Prostate gland (tissue), 2 donors: ENCODE results near the gene KCNK7. TPM values are rescaled to one million over a fixed set of nuclear protein-coding genes. Genes with fewer than 3 reads are reported as not detected.
A peak's percentile ranks its signal among the peaks of the same experiment; 100 is the strongest.

Experiments
- DNase-seq: peaks from one replicate; pipeline ENCODE4 v3.0.0-alpha.2; 2019; ENCODE audit warnings: low spot score
- H3K27ac ChIP-seq, 2 donors: fragments of 200-600 bp; sonication (generic); 2 replicates each; pipeline ENCODE4 v1.5.1; 2017 to 2019
- H3K27me3 ChIP-seq: fragments of 200-600 bp; sonication (generic); replicated peaks from 2 replicates; pipeline ENCODE4 v1.5.1; 2019; ENCODE audit not compliant: insufficient read depth
- H3K36me3 ChIP-seq, 2 donors: fragments of 200-600 bp; sonication (generic); 1 replicate in 1 of 2; 2 replicates in 1 of 2; pipeline versions ENCODE4 v1.5.1 to v1.8.1; 2017 to 2019
- H3K4me1 ChIP-seq: fragments of 200-600 bp; sonication (generic); replicated peaks from 2 replicates; pipeline ENCODE4 v1.5.1; 2019
- H3K4me3 ChIP-seq, 2 donors: fragments of 200-600 bp; sonication (generic); 2 replicates each; pipeline ENCODE4 v1.5.1; 2017 to 2019
- H3K9me3 ChIP-seq: fragments of 200-600 bp; sonication (generic); 2 replicates; pipeline ENCODE4 v1.5.1; 2017
- POLR2A ChIP-seq: fragments of 450-650 bp; IDR thresholded peaks from one replicate; pipeline ENCODE4 v1.6.1; 2016; ENCODE audit warnings: antibody characterized with exemption, mild to moderate bottlenecking
- POLR2AphosphoS5 ChIP-seq: sonication (generic); formaldehyde crosslinking; IDR thresholded peaks from one replicate; pipeline ENCODE4 v1.6.1; 2017; ENCODE audit warnings: antibody characterized with exemption
- WGBS: methylation state at CpG from one replicate; pipeline ENCODE4 v1.1.5; 2018; 5-methylcytosine and 5-hydroxymethylcytosine counted together
- intact Hi-C: fragments of 100-400 bp; cut with DNase I; formaldehyde crosslinking; loops from one replicate; pipeline ENCODE4 v1.14.2; 2022
- total RNA-seq, 2 donors: library from RNA; depleted of rRNA; stranded (reverse); fragments of >200 nt; gene quantifications; one replicate each; pipeline ENCODE4 v1.1.0, GENCODE V29; 2016
- TF ChIP-seq, protein P1 (sequence below), 4 experiments: fragments of 200-600 bp in 2 of 4; fragments of 450-650 bp in 2 of 4; sonication (generic) in 2 of 4; IDR thresholded peaks; 1 replicate in 3 of 4; 2 replicates in 1 of 4; pipeline ENCODE4 v1.5.1; 2016 to 2019; ENCODE audit warnings: antibody characterized with exemption in 4 of 4, mild to moderate bottlenecking in 2 of 4, moderate library complexity in 2 of 4

The KCNK7 gene
- total RNA-seq, 2 donors from 2014 or later: 0.74 TPM; not detected in 1

DNA sequence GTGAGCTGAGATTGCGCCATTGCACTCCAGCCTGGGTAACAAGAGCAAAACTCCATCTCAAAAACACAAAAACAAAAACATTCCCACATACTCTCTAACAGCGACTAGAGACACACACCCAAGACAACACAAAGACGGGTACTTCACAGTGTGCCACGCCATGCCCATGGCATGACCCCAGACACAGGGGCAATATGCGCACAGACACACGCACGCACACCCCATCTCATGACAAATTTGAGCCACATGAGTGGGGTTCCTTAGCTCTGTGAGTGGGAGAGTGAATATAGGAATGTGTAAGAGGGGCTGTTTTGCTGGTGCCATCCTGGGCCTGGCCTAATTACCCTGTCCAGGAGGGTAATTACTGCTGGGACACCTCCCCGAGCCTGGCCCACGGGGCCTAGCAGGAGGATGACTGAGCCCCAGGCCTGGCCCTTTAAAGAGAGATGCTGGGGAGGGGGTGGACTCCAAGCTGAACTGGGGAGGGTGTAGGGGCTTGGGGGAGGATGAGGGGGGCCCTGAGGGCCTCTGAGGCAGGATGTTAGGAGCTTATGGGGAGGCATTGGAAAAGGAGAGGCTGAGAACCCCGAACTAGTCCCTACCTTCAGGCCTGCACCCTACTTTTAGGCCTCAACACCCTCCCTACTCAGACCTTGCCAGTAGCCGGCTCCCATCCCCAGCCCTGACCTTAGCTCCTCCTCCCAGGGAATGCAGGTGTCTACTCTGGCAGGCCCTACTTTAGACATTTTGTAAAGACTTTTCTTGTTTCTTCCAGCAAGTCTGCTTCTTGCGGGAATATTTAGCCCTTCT, 38.9 kb downstream of the KCNK7 start:
- DNase-seq: no peak
- no peak for TF ChIP-seq POLR2AphosphoS5
- no peak for TF ChIP-seq POLR2A
- TF ChIP-seq, protein P1, sequence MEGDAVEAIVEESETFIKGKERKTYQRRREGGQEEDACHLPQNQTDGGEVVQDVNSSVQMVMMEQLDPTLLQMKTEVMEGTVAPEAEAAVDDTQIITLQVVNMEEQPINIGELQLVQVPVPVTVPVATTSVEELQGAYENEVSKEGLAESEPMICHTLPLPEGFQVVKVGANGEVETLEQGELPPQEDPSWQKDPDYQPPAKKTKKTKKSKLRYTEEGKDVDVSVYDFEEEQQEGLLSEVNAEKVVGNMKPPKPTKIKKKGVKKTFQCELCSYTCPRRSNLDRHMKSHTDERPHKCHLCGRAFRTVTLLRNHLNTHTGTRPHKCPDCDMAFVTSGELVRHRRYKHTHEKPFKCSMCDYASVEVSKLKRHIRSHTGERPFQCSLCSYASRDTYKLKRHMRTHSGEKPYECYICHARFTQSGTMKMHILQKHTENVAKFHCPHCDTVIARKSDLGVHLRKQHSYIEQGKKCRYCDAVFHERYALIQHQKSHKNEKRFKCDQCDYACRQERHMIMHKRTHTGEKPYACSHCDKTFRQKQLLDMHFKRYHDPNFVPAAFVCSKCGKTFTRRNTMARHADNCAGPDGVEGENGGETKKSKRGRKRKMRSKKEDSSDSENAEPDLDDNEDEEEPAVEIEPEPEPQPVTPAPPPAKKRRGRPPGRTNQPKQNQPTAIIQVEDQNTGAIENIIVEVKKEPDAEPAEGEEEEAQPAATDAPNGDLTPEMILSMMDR (IDR thresholded peaks at IDR 0.05): no peak
- Histone ChIP-seq H3K36me3 (no peaks in the 10 kb centered on the region), H3K4me3 (peak overlapping the region; percentile 59 to 61), H3K4me1 (peaks cover 13% of the 10 kb centered on the region), H3K27me3 (no peaks in the 10 kb centered on the region), H3K9me3 (no peaks in the 10 kb centered on the region), H3K27ac (peak overlapping the region; percentile 88 to 93)
- intact Hi-C loops: no loop called here
- 64% methylated on average over 12 of the region's 12 CpGs for WGBS

DNA sequence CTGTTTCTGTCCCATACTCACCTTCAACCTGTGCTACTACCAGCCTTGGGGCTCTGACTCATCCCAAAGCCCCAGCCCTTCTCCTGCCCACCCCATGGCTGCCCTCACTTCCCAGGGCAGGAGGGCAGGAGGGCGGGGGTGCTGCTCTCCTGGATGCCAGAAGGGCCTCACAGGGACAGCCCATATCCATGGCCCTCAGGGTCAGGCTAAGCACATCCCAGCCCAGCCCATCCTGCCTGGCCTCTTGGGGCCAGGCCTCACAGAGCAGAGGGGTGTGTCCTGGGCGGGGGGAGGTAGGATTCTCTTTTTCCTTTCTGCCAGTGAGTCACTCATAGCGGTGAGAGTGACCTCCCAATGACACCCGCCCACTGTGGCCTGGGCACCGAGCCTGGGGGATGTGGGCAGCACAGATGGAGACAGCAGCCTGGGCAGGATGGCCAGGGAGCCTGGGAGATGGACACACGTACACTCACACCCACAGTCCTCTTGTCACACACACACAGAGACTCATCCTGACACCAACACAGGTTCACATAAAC, 39.8 kb downstream of the KCNK7 start:
- H3K4me3 ChIP-seq: no peak overlapping the region
- no peaks in the 10 kb centered on the region for H3K36me3 ChIP-seq
- H3K27me3 ChIP-seq: no peaks in the 10 kb centered on the region
- H3K27ac ChIP-seq: peak overlapping the region in 1 of 2 donors; percentile 14
- TF ChIP-seq POLR2A: peak; percentile 27
- TF ChIP-seq POLR2AphosphoS5: no peak
- WGBS: 41% methylated on average over 6 of the region's 6 CpGs
- no peak for DNase-seq
- H3K4me1 ChIP-seq: peaks cover 13% of the 10 kb centered on the region
- H3K9me3 ChIP-seq: no peaks in the 10 kb centered on the region
- intact Hi-C loops: no loop called here

DNA sequence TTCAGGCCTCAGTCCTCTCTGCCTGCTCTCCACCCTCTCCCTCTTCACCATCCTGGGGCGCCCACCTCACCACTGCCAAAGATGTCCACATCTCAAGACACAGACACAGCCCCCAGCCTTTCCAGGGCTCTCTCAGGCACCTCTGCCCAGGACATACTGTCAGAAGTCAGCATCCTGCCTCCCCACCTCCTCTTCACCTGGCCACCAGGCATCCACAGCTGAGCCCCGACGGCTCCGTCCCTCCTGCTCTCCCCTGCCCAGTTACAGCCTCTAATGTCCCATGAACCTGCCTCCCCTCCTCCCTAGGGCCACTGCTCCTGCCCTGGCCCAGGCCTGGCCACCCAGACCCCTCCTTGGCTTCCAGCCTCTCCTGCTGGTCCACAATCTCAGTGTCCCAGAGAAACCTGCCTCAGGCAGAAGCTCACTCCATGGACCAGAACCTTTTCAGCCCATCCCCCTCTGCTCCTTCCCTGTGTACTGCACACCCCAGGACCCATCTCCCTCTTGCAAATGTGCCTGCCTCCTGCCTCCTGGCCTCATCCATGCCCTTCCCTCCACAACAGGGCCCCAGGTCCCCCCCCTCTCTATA, 40.7 kb downstream of the KCNK7 start:
- peaks cover 13% of the 10 kb centered on the region for H3K4me1 ChIP-seq
- H3K9me3 ChIP-seq: no peaks in the 10 kb centered on the region
- intact Hi-C loops: no loop called here
- no peak overlapping the region for H3K27ac ChIP-seq
- TF ChIP-seq POLR2A (no peak), POLR2AphosphoS5 (no peak)
- TF ChIP-seq, protein P1 (IDR thresholded peaks at IDR 0.05): no peak
- 57% methylated on average over 4 of the region's 4 CpGs for WGBS
- no peak overlapping the region for H3K4me3 ChIP-seq
- H3K27me3 ChIP-seq: no peaks in the 10 kb centered on the region
- H3K36me3 ChIP-seq: no peaks in the 10 kb centered on the region
- no peak for DNase-seq

DNA sequence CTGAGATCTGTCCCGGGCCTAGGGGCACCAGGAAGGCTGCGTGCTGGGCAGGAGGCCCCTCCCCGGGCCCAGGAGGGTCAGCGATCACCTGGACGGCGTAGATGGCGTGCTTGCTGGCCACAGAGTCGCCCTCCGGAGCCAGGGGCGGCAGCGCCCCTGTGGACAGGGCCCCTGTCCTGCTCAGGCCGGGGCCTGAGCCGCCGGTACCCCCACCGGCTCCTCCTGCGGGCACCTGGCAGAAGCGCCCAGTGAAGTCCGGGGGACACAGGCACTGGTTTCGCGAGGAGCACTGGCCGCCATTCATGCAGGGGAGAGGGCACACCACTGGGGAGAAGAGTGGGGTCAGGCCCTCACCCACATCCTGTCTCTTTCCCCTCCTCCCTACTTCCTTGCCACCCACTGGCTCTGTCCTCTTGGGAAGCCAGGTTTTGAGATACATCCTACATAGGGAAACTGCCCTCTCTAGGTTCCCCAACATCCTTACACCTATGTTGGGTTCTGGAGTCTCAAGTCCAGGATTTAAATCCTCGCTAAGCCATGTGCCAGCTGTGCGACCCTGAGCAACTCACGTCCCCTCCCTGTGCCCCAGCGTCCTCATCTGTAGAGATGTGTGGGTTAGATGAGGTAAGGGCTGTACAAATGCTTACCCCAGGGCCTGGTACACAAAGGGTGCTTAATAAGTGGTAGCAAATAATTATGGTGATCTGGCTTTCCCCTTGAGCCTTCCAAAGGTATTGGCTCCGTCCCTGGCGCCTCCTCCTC, 41.4 kb downstream of the KCNK7 start:
- no peaks in the 10 kb centered on the region for H3K27me3 ChIP-seq
- H3K36me3 ChIP-seq: no peaks in the 10 kb centered on the region
- intact Hi-C loops: no loop called here
- H3K4me3 ChIP-seq: no peak overlapping the region
- no peak for DNase-seq
- H3K4me1 ChIP-seq: peaks cover 13% of the 10 kb centered on the region
- 71% methylated on average over 20 of the region's 27 CpGs for WGBS
- TF ChIP-seq, protein P1 (IDR thresholded peaks at IDR 0.05): no peak
- TF ChIP-seq POLR2A (no peak), POLR2AphosphoS5 (no peak)
- no peaks in the 10 kb centered on the region for H3K9me3 ChIP-seq
- no peak overlapping the region for H3K27ac ChIP-seq
